DOHH2 (cell line): ENCODE data around the gene GRK4.

ENCODE experiments used
- H3F3A ChIP-seq: fragments of 200-600 bp; sonication (generic), shearing (Covaris generic); 2 replicates; pipeline ENCODE4 v1.6.0; 2016; ENCODE audit warnings: antibody characterized with exemption, mild to moderate bottlenecking; ENCODE audit not compliant: control insufficient read depth, insufficient read depth
- H3K27ac ChIP-seq: fragments of 200-600 bp; sonication (generic); 2 replicates; pipeline ENCODE4 v1.5.1; 2014; ENCODE audit warnings: low read depth, mild to moderate bottlenecking, low read length, moderate library complexity
- H3K27me3 ChIP-seq: fragments of 200-600 bp; sonication (generic); 2 replicates; pipeline ENCODE4 v1.6.1; 2014; ENCODE audit warnings: mild to moderate bottlenecking, low read length, mixed read lengths; ENCODE audit not compliant: control insufficient read depth
- H3K36me3 ChIP-seq: fragments of 200-600 bp; sonication (generic); 2 replicates; pipeline ENCODE4 v1.6.1; 2014; ENCODE audit warnings: mild to moderate bottlenecking, low read length, moderate library complexity, mixed read lengths; ENCODE audit not compliant: control insufficient read depth
- H3K4me1 ChIP-seq: fragments of 200-600 bp; sonication (generic); 2 replicates; pipeline ENCODE4 v1.6.1; 2014; ENCODE audit warnings: mild to moderate bottlenecking, low read length, mixed read lengths; ENCODE audit not compliant: control insufficient read depth
- H3K4me2 ChIP-seq: fragments of 200-600 bp; sonication (generic); 2 replicates; pipeline ENCODE4 v1.6.0; 2014; ENCODE audit warnings: mild to moderate bottlenecking, low read length, moderate library complexity
- H3K4me3 ChIP-seq: fragments of 200-600 bp; sonication (generic); 2 replicates; pipeline ENCODE4 v1.5.1; 2014; ENCODE audit warnings: mild to moderate bottlenecking, low read length, mixed read lengths
- H3K79me2 ChIP-seq: fragments of 200-600 bp; sonication (generic); 2 replicates; pipeline ENCODE4 v1.6.1; 2014; ENCODE audit warnings: mild to moderate bottlenecking, low read length, mixed read lengths; ENCODE audit not compliant: control insufficient read depth
- H3K9me2 ChIP-seq: fragments of 200-600 bp; sonication (generic); replicated peaks from 2 replicates; pipeline ENCODE4 v1.6.1; 2014; ENCODE audit warnings: mild to moderate bottlenecking, low read length, mixed read lengths; ENCODE audit not compliant: control insufficient read depth
- H3K9me3 ChIP-seq: fragments of 200-600 bp; sonication (generic); 2 replicates; pipeline ENCODE4 v1.6.1; 2014; ENCODE audit warnings: antibody characterized with exemption, low read length, mixed read lengths; ENCODE audit not compliant: control insufficient read depth, insufficient read depth
- H4K20me1 ChIP-seq: fragments of 200-600 bp; sonication (generic); 2 replicates; pipeline ENCODE4 v1.6.0; 2014; ENCODE audit warnings: low read depth, mild to moderate bottlenecking, antibody characterized with exemption, low read length, moderate library complexity; ENCODE audit not compliant: control insufficient read depth, insufficient read depth
- EZH2phosphoT487 ChIP-seq: fragments of 200-600 bp; sonication (generic); IDR thresholded peaks from 2 replicates; pipeline ENCODE4 v1.6.1; 2017; ENCODE audit warnings: borderline replicate concordance, mild to moderate bottlenecking, antibody characterized with exemption, low read length, moderate library complexity, mixed read lengths
- TF ChIP-seq, protein P1 (sequence below): fragments of 200-600 bp; sonication (generic); IDR thresholded peaks from one replicate; pipeline ENCODE4 v1.5.1; 2014; ENCODE audit warnings: antibody characterized with exemption, mild to moderate bottlenecking, low read depth, low read length; ENCODE audit not compliant: poor library complexity, severe bottlenecking

GRK4 gene

GRCh38 chr4:2949782-2950125, 13.6 kb upstream of the GRK4 start:
- TF ChIP-seq EZH2phosphoT487 = no peak
- TF ChIP-seq, protein P1, sequence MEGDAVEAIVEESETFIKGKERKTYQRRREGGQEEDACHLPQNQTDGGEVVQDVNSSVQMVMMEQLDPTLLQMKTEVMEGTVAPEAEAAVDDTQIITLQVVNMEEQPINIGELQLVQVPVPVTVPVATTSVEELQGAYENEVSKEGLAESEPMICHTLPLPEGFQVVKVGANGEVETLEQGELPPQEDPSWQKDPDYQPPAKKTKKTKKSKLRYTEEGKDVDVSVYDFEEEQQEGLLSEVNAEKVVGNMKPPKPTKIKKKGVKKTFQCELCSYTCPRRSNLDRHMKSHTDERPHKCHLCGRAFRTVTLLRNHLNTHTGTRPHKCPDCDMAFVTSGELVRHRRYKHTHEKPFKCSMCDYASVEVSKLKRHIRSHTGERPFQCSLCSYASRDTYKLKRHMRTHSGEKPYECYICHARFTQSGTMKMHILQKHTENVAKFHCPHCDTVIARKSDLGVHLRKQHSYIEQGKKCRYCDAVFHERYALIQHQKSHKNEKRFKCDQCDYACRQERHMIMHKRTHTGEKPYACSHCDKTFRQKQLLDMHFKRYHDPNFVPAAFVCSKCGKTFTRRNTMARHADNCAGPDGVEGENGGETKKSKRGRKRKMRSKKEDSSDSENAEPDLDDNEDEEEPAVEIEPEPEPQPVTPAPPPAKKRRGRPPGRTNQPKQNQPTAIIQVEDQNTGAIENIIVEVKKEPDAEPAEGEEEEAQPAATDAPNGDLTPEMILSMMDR = no peak
- H3K27me3 ChIP-seq = no peaks in the 10 kb centered on the region
- no peaks in the 10 kb centered on the region for H3K9me3 ChIP-seq
- H3K4me1 ChIP-seq = no peaks in the 10 kb centered on the region
- H3K4me2 ChIP-seq = no peak overlapping the region
- peaks cover 90% of the 10 kb centered on the region for H3K36me3 ChIP-seq
- H3K79me2 ChIP-seq = peaks cover 20% of the 10 kb centered on the region
- H3K9me2 ChIP-seq = no peaks in the 10 kb centered on the region
- H4K20me1 ChIP-seq = peaks cover 10% of the 10 kb centered on the region; the same call in 1 of the 2 replicates
- H3K4me3 ChIP-seq = no peak overlapping the region
- peaks cover 19% of the 10 kb centered on the region for H3F3A ChIP-seq
- no peak overlapping the region for H3K27ac ChIP-seq

DNA sequence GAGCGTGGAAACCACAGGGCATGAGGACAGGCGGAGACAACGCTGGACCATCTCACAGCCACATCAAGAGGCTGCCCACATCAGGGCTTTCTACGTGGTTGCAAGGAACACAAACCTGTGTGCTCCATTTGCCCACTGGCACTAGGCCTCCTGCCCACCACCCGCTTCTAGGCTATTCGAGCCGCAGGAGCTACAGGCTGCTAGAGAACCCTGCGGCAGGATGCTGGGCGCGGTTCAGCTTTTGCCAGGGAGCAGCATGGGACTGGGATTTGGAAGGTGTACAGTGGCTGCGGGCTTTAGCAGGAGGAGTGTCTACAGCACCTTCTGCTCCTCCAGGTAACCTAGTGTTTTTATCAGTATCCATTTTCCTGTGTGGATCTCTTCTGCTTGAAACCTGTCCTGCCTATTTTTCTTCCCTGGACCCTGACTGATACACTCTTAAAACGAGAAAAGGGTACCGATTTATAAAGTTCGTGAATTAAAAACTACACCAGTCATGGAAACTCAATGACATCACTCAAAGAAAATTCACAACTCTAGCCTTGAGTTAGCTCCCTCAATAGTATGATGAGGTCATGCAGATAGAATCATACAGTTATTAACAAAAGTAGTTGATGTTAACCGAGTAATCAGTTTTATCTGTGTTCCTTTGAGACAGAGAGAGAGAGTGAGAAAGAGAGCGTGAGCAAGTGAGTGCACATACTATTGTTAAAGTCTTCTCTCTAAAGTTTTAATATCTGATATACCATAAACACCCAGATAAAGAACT, 13.0 kb upstream of the GRK4 start:
- peaks cover 10% of the 10 kb centered on the region for H4K20me1 ChIP-seq

DNA sequence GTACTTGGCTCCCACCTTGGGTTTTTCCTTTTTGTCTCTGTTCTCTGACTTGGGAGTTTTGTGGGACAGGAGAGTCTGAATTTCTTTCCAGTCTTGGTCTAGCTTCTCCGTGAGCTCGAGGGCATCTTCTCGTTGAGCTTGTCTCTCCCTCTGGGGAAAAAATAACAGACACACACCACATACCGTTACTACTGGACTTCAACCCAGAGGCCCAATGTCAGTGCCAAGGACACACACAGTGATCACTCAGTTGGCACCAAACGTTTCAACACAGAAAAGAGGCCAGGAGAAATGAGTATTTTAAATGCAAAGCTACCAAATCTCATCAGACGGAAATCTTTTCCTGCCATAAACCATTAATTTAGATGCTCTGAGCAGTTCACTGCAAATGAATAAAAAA, 9.9 kb upstream of the GRK4 start:
- Histone ChIP-seq H3K4me1 (peaks cover 8% of the 10 kb centered on the region), H3K27me3 (no peaks in the 10 kb centered on the region), H3K36me3 (peaks cover 89% of the 10 kb centered on the region), H3K9me2 (no peaks in the 10 kb centered on the region), H4K20me1 (peaks cover 28% of the 10 kb centered on the region), H3K4me3 (no peak overlapping the region), H3K9me3 (no peaks in the 10 kb centered on the region), H3K4me2 (no peak overlapping the region), H3K79me2 (peaks cover 47% of the 10 kb centered on the region), H3F3A (peaks cover 42% of the 10 kb centered on the region), H3K27ac (no peak overlapping the region)
- TF ChIP-seq EZH2phosphoT487 = no peak
- TF ChIP-seq, protein P1 = no peak

More for the DNA sequence above, 13.0 kb upstream of the GRK4 start:
- peaks cover 20% of the 10 kb centered on the region for H3K79me2 ChIP-seq
- H3F3A ChIP-seq = peaks cover 20% of the 10 kb centered on the region
- no peak overlapping the region for H3K4me2 ChIP-seq
- TF ChIP-seq, protein P1 = no peak
- no peak for TF ChIP-seq EZH2phosphoT487
- peaks cover 85% of the 10 kb centered on the region for H3K36me3 ChIP-seq
- H3K27me3 ChIP-seq = no peaks in the 10 kb centered on the region
- H3K4me3 ChIP-seq = no peak overlapping the region
- no peaks in the 10 kb centered on the region; the same call in 1 of the 2 replicates for H3K4me1 ChIP-seq
- H3K9me3 ChIP-seq = no peaks in the 10 kb centered on the region
- H3K9me2 ChIP-seq = no peaks in the 10 kb centered on the region
- no peak overlapping the region for H3K27ac ChIP-seq
